Measurements from ENCODE around the gene TFIP11.

DNA sequence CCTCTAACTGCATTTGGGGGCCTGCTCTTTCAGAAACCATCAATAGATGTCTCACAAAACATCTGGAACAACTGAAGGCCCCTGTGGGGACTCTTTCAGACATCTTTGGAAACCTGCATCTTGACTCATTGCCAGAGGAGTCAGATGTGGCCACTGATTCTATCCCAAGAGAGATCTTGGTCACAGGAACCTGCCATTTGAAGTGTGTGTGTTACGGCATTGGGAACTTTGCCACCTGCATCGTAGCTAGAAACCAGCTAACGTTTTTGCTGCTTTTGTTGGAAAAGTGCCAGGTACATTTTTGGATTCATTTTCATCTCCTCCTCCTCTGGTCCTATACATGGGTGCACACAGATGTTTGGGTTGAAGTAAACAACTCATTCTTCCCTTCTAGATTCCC, 24.3 kb downstream of the TFIP11 start:
- TF ChIP-seq ZNF668 (CRISPR knock-in tag; IDR thresholded peaks at IDR 0.05) (no peak), POLR2A (conservative IDR thresholded peaks at IDR 0.05) (no peak), EZH2 (IDR thresholded peaks at IDR 0.05; ENCODE audit: borderline replicate concordance, low read depth, low read length) (no peak), POLR2AphosphoS5 (IDR thresholded peaks at IDR 0.05; ENCODE audit: control insufficient read depth, insufficient read depth, low read depth, low read length) (no peak), MXI1 (IDR thresholded peaks at IDR 0.05; ENCODE audit: low read depth, low read length) (no peak), TARDBP (IDR thresholded peaks at IDR 0.05) (no peak), ZNF586 (CRISPR knock-in tag; conservative IDR thresholded peaks at IDR 0.05) (no peak), BACH1 (tag; IDR thresholded peaks at IDR 0.05) (no peak), CEBPB (tag; IDR thresholded peaks at IDR 0.05) (no peak), SOX6 (IDR thresholded peaks at IDR 0.05) (no peak), TAF1 (IDR thresholded peaks at IDR 0.05; ENCODE audit: control insufficient read depth, extremely low read depth, insufficient read depth, low read length, severe bottlenecking) (no peak)
- TF ChIP-seq, protein P1, sequence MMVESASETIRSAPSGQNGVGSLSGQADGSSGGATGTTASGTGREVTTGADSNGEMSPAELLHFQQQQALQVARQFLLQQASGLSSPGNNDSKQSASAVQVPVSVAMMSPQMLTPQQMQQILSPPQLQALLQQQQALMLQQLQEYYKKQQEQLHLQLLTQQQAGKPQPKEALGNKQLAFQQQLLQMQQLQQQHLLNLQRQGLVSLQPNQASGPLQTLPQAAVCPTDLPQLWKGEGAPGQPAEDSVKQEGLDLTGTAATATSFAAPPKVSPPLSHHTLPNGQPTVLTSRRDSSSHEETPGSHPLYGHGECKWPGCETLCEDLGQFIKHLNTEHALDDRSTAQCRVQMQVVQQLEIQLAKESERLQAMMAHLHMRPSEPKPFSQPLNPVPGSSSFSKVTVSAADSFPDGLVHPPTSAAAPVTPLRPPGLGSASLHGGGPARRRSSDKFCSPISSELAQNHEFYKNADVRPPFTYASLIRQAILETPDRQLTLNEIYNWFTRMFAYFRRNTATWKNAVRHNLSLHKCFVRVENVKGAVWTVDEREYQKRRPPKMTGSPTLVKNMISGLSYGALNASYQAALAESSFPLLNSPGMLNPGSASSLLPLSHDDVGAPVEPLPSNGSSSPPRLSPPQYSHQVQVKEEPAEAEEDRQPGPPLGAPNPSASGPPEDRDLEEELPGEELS (CRISPR knock-in tag; IDR thresholded peaks at IDR 0.05; ENCODE audit: borderline replicate concordance): no peak
